HUDEP-2 (cell line): ENCODE data around the gene MPHOSPH6.
"Not testable (repeated sequence)": the region's sequence is repeated elsewhere in the genome, so short reads cannot be mapped to it uniquely, and the experiment has no call there.

Source experiments
- DNase-seq, 76 experiments: peaks; one replicate each; lab custom pipeline; 2025; ENCODE audit not compliant: unreplicated experiment in 76 of 76; lab: John Stamatoyannopoulos, UW

Gene MPHOSPH6

DNA sequence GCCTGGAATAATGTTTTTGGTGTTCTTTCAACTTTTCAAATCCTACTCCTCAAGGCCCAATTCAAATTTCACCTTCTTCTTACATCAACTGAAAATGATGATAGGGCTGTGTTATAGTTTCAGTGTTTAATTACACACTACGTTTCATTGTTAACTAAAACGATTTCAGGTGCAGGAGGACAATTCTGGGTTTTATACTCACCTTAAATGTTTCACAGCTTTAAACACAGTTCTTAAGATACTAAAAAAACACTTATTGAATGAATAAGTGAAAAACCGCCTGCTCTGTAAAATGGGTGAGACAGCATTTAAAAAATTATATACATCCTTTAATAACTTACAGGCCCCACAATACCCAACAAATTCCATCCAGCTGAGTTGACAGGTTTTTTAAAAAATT, 6.2 kb upstream of the MPHOSPH6 start:
- DNase-seq: no peak

DNA sequence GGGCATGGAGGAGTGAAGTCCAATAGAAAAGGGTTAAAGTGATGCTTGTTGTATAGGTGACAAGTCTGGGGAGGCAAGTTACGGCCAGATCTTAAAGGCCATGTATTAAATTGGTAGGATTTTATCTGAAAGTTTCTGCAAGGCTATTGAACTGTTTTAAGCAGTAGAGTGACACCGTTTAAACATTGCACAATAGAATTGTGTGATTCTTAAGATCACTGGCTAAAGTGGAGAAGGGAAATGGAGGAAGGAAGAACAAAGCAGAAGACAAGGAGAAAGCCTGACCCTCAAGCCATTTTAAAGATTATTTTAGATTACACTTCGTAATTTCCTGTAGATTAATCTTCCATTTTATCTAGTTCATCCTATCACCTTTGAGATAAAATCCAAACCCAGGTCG, 5.6 kb upstream of the MPHOSPH6 start:
- no peak for DNase-seq

- DNase-seq: no peak
Observed at GRCh38 chr16:82167670-82168069, 2.4 kb downstream of the MPHOSPH6 start.

GRCh38 chr16:82160226-82160625, 9.8 kb downstream of the MPHOSPH6 start:
- no peak for DNase-seq

DNA sequence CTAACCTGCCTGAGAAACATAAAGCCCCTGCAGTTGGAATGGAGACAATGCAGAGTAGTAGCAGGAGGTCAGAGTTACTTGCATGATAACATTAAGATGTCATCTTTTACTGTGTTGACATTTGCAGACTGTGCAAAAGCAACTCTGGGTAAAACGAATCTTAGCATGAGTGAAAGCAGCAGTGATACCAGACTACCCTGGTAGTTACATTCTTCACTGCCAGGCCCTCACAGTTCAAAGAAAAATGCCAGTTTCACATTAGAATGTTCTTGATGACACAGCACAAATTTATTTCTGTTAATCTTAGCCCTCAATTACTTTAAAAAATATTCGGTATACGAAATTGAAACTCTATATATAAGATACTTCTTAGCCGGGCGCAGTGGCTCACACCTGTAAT, 12.2 kb downstream of the MPHOSPH6 start:
- no peak for DNase-seq

DNA sequence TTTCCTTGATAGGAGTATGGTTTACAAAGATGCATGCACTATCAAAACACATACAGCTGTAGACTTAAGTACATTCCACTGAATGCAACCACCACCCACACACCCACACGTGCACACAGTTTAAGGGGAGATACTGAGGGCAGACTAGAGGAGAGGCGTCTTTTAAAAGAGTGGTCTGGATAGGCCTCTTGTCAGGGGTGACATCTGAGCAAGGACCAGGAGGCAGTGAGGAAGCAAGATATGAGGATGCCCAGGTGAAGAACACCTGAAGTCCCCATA, 12.6 kb downstream of the MPHOSPH6 start:
- DNase-seq: no peak

GRCh38 chr16:82156761-82157533, 13.1 kb downstream of the MPHOSPH6 start:
- no peak for DNase-seq

DNA sequence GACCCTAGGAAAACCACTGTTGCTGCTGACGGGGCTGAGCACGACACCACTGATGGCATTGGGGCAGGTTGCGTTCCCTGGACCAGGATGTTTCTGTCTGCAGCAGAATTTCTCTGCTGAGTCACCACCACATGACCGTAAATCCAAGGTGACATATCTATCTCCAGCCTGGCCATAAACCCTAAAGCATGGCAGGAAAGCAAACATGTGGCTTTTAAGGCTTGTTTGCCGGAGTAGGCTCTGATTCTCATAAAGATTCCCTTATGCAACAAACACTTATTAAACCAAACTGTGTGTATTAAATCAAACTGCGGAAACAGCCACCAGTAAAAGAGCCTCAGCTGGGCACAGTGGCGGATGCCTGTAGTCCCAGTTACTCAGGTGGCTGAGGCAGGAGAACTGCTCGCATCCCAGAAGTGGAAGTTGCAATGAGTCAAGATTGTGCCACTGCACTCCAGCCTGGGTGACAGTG, 17.3 kb downstream of the MPHOSPH6 start:
- DNase-seq: no peak

DNA sequence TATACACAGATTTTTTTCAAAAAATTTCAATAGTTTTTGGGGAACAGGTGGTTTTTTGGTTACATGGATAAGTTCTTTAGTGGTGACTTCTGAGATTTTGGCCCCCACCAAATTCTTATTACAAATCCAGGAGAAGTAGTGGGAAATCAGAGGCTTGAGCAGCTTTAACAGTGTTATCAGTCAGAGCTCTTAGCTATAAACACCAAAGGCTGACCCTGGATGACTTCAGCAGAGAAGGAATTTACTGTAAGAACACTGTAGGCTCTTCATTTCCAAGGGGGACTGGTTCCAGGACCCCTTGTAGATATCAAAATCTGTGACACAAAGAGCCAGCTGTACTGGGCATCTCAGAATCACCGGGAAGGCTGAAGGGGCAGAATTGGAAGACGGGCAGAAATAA, 17.8 kb downstream of the MPHOSPH6 start:
- no peak for DNase-seq

DNA sequence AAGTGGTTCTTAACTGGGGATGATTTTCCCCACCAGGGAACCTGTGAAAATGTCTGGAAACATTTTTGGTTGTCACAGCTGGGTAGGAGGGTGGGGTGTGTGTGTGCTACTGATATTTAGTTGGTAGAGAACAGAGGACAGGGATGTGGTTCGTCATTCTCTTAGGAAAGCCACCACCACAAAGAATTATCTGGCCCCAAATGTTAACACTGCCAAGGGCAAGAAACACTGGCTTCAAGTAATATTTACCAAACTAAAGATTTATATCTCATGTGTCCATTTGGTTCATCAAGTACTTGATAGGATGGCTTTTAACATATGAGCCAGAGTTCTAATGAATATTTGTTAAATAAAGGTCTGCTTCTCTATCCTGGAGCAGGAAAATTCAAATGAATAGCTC, 19.5 kb downstream of the MPHOSPH6 start:
- peak in 3 of 76 experiments; percentile 3 to 24 (median 13) for DNase-seq

DNA sequence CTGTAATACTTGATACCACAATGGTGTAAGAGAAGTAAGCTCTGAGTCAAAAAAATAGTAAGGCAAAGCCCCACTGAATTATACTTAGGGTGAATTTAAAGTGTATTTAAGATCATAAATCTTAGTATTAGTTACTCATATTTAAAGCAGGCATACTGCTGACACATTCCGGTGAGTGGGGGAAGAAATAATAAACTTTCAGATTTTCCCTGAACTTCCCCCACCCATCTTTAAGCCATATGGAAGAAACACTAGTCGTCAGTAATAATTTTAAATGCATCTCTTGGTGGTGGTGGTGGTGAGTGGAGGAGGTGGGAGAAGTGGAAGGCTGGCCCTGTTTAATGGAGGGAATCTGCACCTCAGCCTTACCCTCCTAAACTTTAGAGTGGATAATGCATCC, 20.5 kb downstream of the MPHOSPH6 start:
- DNase-seq: no peak

GRCh38 chr16:82147546-82147945, 22.5 kb downstream of the MPHOSPH6 start:
- DNase-seq: no peak

DNA sequence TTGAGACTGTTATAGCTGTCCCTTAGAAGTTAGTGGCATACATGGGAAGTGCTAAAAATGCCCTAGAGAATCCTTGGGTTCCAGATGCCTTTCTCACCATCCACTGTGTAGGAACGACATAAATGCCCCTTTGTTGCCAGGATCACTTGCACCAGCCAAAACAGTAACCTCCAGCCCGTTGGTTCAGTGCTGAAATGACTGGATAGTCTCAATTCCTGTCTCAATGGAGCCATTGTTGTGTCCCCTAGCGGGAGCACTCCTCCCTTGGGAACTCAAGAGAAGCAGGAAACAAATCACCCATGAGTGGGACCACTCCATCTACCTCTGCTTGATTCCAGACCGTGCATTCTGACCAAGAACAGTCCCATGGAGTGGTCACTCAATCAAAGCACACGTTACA, 23.1 kb downstream of the MPHOSPH6 start:
- DNase-seq: no peak

GRCh38 chr16:82146556-82146955, 23.5 kb downstream of the MPHOSPH6 start:
- no peak for DNase-seq

GRCh38 chr16:82139286-82139571, 30.8 kb downstream of the MPHOSPH6 start:
- DNase-seq: not testable (repeated sequence)

DNA sequence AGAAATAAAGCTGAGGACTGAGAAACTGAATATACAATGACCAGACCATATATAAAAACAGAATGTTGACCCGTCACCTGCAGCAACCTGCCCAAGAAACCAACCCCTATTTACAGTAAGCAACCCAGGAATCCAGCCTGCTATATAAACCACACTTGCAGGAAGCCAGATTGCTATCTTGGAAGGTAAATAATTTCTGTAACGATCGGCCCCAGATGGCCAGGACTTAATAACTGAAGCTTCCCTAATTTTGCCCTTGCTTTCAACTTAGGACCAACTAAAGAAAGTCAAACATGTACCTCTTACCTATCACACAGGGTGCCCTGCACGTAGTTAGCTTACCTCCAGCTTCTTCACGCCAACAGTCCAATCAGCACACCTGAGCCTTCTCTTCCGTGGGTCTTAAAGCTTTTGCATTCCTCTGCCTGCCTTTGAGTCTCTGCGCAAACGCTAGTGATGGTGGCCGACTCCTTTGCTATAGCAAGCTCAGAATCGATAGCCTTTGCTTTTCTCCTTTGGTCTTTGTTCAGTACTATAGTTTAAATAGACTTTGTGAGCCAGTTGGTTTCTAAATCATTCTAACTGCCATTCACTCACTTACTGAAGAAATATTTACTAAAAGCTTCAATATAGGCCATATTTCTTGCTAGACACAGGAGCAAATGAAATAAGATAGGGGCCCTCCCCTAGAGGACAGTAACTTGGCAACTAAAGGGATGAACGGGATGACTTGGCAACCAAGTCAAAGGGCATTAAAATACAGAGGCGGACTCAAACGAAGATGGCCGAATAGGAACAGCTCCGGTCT, 31.3 kb downstream of the MPHOSPH6 start:
- no peak for DNase-seq

GRCh38 chr16:82137822-82138167, 32.2 kb downstream of the MPHOSPH6 start:
- peak in 6 of 76 experiments; percentile 1 to 20 (median 10) for DNase-seq

DNA sequence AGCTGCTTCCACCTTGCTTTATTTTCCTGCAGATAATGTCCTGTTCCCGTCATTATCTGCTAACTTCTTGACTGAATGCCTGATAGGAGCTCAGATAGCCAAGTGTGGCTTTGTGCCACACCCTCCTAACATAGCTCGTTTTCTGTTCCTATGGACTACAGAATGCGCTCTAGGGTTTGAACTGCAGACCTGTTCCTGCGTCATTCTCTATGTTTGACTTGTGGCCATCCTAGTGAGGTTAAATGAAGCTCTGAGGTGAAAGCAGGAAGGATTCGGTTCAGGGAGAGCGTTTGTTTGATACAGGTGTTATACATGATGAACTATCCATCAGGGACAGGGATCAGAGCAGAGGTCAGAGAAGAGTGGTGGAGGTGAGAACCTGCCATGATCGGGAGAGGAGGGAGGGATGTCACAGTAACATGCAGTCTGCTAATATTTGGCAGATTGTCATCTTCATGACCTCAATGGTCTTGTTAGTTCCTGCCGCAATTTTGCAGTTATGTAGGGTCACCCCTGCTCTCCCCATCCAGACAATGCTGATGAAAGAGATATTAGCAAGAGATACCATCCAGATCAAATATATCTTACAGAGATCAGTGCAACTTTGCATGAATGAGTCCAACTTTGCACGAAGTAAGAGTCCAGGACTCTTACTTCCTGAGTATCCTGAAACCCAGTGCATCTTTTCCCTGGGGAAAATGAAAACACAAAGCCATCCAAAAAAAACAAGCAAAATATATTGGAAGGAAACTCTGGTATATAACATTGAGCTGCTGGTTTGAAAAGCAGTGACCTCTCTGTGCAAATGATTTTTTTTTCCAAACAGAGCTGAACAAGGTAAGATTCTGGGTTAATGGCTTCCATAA, 32.8 kb downstream of the MPHOSPH6 start:
- no peak for DNase-seq

DNA sequence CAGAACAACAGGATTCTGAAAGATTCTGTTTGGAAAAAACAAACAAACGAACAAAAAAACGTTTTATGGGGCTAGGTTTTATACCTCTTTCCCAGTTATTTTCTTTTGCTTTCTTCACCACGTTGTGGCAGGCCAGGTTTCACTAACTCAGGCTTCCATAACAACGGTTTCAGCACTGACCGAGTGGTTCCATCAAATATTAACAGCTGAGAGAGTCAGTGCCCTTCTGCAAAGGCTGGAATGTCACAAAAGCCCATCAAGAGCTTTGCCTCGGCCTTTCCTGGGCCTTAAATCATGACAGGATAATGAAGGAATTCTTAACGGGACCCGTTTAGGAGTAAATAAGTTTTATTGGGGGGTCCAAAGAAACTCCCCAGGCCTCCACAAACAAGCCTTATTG, 34.2 kb downstream of the MPHOSPH6 start:
- DNase-seq: no peak

DNA sequence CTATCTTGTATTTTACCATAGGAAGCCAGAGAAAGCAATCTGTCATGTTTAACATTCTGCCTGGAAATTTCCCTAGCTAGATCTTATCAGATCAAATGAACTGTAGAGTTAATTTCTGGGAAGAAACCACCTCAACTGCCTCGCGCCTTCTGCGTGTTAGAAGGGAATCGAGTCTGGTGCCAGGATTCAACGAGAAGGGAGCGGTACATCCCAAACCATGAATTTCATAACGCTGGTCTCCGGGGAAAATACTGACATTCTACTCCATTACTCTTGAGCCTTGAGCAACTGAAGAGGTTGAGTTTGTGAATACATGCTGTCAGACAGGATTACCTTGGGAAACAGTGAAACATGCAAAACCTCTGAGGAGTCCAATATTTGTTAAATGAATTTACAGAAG, 35.2 kb downstream of the MPHOSPH6 start:
- DNase-seq: no peak

GRCh38 chr16:82133798-82134197, 36.2 kb downstream of the MPHOSPH6 start:
- DNase-seq: no peak

DNA sequence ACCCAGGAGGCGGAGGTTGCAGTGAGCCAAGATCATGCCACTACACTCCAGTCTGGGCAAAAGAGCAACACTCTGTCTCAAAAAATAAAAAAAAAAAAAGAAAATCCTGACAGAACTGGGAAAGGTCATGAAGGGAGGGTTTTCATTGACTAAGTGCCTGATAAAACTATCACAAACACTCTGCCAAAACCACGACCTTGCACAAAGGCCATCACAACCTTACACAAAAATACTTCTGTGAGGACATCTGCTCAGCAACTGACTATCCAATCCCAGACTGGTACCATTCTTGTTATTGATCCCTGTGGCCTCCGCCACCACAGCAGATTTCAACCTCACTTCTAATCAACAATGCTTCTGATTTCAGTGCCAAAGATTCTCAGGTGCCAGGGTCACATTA, 40.1 kb downstream of the MPHOSPH6 start:
- no peak for DNase-seq
